AG09319 (cell line): ENCODE results near the gene GLIS1.

ENCODE experiments used
- DNase-seq: peaks from one replicate; pipeline ENCODE4 v3.0.0-alpha.2; 2010; ENCODE audit warnings: low read depth; ENCODE audit errors: extremely low read depth
- CTCF ChIP-seq: IDR thresholded peaks from 2 replicates; pipeline ENCODE4 v1.5.1; 2011; ENCODE audit warnings: low read depth, mild to moderate bottlenecking, inconsistent platforms, low read length, moderate library complexity

Gene GLIS1

GRCh38 chr1:53532377-53532776 lies 206.6 kb downstream of the GLIS1 start:
- TF ChIP-seq CTCF = no peak
- no peak for DNase-seq

- no peak for DNase-seq
- TF ChIP-seq CTCF = no peak
Observed at GRCh38 chr1:53530550-53530949, 208.4 kb downstream of the GLIS1 start.

DNA sequence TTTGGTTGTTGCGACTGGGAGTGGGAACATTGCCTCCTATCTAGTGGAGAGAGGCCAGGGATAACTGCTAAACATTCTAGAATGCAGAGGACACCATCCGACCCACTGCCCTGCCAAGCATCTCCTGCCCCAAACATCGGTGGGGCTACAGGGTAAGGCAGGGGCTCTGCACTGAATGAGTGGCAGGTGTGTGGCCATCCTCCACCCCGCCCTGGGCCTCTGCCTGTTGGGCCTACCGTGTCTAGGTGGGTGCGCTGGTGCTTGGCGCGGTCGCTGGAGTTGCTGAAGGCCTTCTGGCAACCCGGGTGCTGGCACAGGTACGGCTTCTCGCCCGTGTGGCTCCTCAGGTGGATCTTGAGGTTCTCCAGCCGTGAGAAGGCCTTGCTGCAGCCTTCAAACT lies 209.4 kb downstream of the GLIS1 start:
- no peak for DNase-seq
- no peak for TF ChIP-seq CTCF

DNA sequence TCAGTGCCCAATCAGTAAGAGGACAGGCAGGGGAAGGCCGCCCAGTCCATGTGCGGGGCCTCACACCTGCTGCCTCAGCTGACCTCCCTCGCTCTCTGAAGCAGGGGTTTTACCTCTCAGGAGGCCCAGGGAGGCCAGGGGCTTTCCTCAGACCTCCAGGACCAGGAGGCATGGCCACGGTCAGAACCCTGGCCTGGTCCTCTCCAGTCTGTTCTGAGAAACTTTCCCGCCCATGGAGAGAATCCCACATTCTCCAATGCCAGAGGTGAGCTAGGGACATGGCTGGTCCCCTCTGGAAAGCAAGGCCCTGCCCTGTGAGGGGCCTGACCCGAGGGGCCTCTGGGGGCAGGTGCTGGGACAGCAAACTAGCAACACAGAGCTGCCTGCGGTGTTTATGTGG lies 211.6 kb downstream of the GLIS1 start:
- DNase-seq = no peak
- TF ChIP-seq CTCF = no peak

DNA sequence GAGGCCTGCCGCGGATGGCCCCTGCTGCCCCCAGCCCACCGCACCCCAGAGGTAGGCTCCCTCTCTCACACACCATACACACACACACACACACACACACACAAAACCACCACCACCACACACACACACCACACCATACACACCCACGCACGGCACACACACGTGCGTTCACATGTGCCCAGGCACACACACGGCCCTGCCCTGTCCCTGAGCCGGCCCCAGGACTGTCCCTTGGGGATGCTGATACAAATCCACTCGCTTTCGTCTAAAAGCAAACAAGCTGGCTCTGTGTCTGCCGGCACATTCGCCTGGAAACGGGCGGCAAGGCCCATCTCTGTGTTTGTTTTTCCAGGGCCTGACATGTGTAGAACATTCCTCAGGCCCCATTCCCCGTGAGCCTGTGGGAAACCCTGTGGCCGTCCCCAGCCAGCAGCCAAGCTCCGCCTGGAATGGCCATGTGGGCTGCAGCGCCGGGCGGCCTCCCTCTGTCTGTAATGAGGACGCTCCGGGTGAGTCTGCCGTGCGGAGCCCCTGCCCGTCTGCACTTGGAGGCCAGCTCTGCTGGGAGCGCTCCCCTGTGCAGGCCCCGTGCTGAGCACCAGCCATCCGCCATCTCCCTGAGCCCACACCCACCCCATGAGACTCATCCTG lies 212.4 kb downstream of the GLIS1 start:
- DNase-seq = no peak
- TF ChIP-seq CTCF = no peak

- TF ChIP-seq CTCF = no peak
- DNase-seq = no peak
Observed at GRCh38 chr1:53525595-53525994, 213.4 kb downstream of the GLIS1 start.

- TF ChIP-seq CTCF = no peak
- DNase-seq = no peak
Observed at GRCh38 chr1:53524428-53525375, 214.3 kb downstream of the GLIS1 start.
